ENCODE data around the gene ARL15. TPM values are rescaled to one million over a fixed set of nuclear protein-coding genes. Genes with fewer than 3 reads are reported as not detected.

The ARL15 gene
- total RNA-seq, 6 donors from 2014 or later: 6.7 to 36.4 (median 20.7) TPM

GRCh38 chr5:54150841-54151240 is 159.5 kb downstream of the ARL15 start:
- ATAC-seq (ENCODE audit: low FRiP score in 2 of 2): no peak
- TF ChIP-seq CTCF (IDR thresholded peaks at IDR 0.05) (no peak), POLR2AphosphoS5 (IDR thresholded peaks at IDR 0.05) (no peak), EP300 (IDR thresholded peaks at IDR 0.05) (no peak), POLR2A (IDR thresholded peaks at IDR 0.05) (no peak)
- no peak overlapping the region for H3K4me3 ChIP-seq
- H3K9me3 ChIP-seq: no peaks in the 10 kb centered on the region
- no peaks in the 10 kb centered on the region for H3K4me1 ChIP-seq
- 90 to 96% methylated on average over 1 of the region's 1 CpG for WGBS, 2 donors
- no peak for DNase-seq
- no peak overlapping the region for H3K27ac ChIP-seq
- no peaks in the 10 kb centered on the region for H3K36me3 ChIP-seq
- H3K27me3 ChIP-seq: no peaks in the 10 kb centered on the region

- TF ChIP-seq POLR2A (IDR thresholded peaks at IDR 0.05): no peak
- no peak for TF ChIP-seq CTCF (IDR thresholded peaks at IDR 0.05)
- no peak for TF ChIP-seq POLR2AphosphoS5 (IDR thresholded peaks at IDR 0.05)
- TF ChIP-seq EP300 (IDR thresholded peaks at IDR 0.05): no peak
- DNase-seq (no peak), ATAC-seq (ENCODE audit: low FRiP score in 2 of 2) (no peak)
- H3K36me3 ChIP-seq: no peaks in the 10 kb centered on the region
- no peaks in the 10 kb centered on the region for H3K9me3 ChIP-seq
- H3K4me3 ChIP-seq: no peak overlapping the region
- no peaks in the 10 kb centered on the region for H3K4me1 ChIP-seq
- H3K27ac ChIP-seq: no peak overlapping the region
- H3K27me3 ChIP-seq: no peaks in the 10 kb centered on the region
- 91 to 98% methylated on average over 2 of the region's 2 CpGs for WGBS, 2 donors
These were observed 161.5 kb downstream of the ARL15 start for GRCh38 chr5:54148858-54149257.

- ATAC-seq (ENCODE audit: low FRiP score in 2 of 2) (no peak), DNase-seq (no peak)
- Histone ChIP-seq H3K36me3 (no peaks in the 10 kb centered on the region), H3K27ac (no peak overlapping the region), H3K9me3 (no peaks in the 10 kb centered on the region), H3K4me1 (no peaks in the 10 kb centered on the region), H3K4me3 (no peak overlapping the region), H3K27me3 (no peaks in the 10 kb centered on the region)
- WGBS, 2 donors: 73 to 90% methylated on average over 6 of the region's 6 CpGs
- no peak for TF ChIP-seq EP300 (IDR thresholded peaks at IDR 0.05)
- no peak for TF ChIP-seq CTCF (IDR thresholded peaks at IDR 0.05)
- no peak for TF ChIP-seq POLR2AphosphoS5 (IDR thresholded peaks at IDR 0.05)
- no peak for TF ChIP-seq POLR2A (IDR thresholded peaks at IDR 0.05)
These were observed 162.1 kb downstream of the ARL15 start for GRCh38 chr5:54148067-54148845.

- 63 to 65% methylated on average over 1 of the region's 1 CpG for whole genome bisulfite sequencing, 2 donors
- Histone ChIP-seq H3K27me3 (no peaks in the 10 kb centered on the region), H3K36me3 (no peaks in the 10 kb centered on the region), H3K4me3 (no peak overlapping the region), H3K9me3 (no peaks in the 10 kb centered on the region), H3K4me1 (no peaks in the 10 kb centered on the region), H3K27ac (no peak overlapping the region)
- DNase-seq (no peak), ATAC-seq (ENCODE audit: low FRiP score in 2 of 2) (no peak)
- TF ChIP-seq EP300 (IDR thresholded peaks at IDR 0.05): no peak
- TF ChIP-seq POLR2A (IDR thresholded peaks at IDR 0.05): no peak
- TF ChIP-seq POLR2AphosphoS5 (IDR thresholded peaks at IDR 0.05): no peak
- no peak for TF ChIP-seq CTCF (IDR thresholded peaks at IDR 0.05)
These were observed 163.5 kb downstream of the ARL15 start for GRCh38 chr5:54146916-54147315.

- Histone ChIP-seq H3K4me1 (no peaks in the 10 kb centered on the region), H3K27me3 (no peaks in the 10 kb centered on the region), H3K27ac (no peak overlapping the region), H3K4me3 (no peak overlapping the region), H3K36me3 (no peaks in the 10 kb centered on the region), H3K9me3 (no peaks in the 10 kb centered on the region)
- ATAC-seq (ENCODE audit: low FRiP score in 2 of 2) (no peak), DNase-seq (no peak)
- TF ChIP-seq CTCF (IDR thresholded peaks at IDR 0.05) (no peak), POLR2A (IDR thresholded peaks at IDR 0.05) (no peak), POLR2AphosphoS5 (IDR thresholded peaks at IDR 0.05) (no peak), EP300 (IDR thresholded peaks at IDR 0.05) (no peak)
- 85 to 86% methylated on average over 3 of the region's 3 CpGs for WGBS, 2 donors
These were observed 164.0 kb downstream of the ARL15 start for GRCh38 chr5:54146390-54146789.

Measured in upper lobe of left lung (tissue), 6 donors.